Subcutaneous adipose tissue (tissue), 4 donors: ENCODE measurements around the gene USP20. TPM values are rescaled to one million over a fixed set of nuclear protein-coding genes. Genes with fewer than 3 reads are reported as not detected.

ENCODE experiments used
- total RNA-seq, 4 donors: library from RNA; depleted of rRNA; stranded (reverse); fragments of >200 nt; gene quantifications; one replicate each; pipeline ENCODE4 v1.1.0, GENCODE V29; 2016
- TF ChIP-seq, protein P1 (sequence below): fragments of 450-650 bp; IDR thresholded peaks from one replicate; pipeline ENCODE4 v1.5.1; 2016; ENCODE audit warnings: low read depth, mild to moderate bottlenecking, control low read depth, antibody characterized with exemption, moderate library complexity

USP20 gene
- total RNA-seq, 4 donors from 2014 or later = 12.1 to 23.7 (median 19.8) TPM

DNA sequence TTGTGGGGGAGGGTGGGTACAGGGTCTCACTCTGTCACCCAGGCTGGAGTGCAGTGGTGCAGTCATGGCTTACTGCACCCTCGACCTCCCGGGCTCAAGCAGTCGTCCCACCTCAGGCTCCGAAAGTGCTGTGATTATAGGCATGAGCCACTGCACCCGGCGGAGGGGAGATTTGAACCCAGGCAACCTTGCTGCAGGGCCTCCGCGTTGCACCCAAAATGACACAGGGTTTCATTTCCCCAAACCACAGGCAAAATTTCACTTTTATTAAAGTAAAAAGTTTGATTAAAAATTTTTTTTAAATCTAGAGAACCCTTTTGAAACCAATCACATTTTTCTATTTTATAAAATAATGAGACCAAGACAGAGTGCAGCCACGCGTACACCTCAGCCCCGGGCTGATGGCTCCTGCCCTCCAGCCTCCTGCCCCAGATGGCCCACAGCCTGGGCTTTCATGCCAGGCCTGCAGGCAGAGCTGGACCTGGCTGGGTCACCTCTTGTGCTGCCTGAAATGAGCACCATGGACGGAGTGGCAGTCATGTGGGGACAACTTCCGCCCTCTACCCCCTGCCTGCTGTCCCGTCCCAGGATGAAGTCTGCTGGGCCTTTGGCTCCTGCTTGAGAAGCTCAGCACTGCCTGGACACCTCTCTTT is 30.5 kb downstream of the USP20 start:
- TF ChIP-seq, protein P1, sequence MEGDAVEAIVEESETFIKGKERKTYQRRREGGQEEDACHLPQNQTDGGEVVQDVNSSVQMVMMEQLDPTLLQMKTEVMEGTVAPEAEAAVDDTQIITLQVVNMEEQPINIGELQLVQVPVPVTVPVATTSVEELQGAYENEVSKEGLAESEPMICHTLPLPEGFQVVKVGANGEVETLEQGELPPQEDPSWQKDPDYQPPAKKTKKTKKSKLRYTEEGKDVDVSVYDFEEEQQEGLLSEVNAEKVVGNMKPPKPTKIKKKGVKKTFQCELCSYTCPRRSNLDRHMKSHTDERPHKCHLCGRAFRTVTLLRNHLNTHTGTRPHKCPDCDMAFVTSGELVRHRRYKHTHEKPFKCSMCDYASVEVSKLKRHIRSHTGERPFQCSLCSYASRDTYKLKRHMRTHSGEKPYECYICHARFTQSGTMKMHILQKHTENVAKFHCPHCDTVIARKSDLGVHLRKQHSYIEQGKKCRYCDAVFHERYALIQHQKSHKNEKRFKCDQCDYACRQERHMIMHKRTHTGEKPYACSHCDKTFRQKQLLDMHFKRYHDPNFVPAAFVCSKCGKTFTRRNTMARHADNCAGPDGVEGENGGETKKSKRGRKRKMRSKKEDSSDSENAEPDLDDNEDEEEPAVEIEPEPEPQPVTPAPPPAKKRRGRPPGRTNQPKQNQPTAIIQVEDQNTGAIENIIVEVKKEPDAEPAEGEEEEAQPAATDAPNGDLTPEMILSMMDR = no peak

DNA sequence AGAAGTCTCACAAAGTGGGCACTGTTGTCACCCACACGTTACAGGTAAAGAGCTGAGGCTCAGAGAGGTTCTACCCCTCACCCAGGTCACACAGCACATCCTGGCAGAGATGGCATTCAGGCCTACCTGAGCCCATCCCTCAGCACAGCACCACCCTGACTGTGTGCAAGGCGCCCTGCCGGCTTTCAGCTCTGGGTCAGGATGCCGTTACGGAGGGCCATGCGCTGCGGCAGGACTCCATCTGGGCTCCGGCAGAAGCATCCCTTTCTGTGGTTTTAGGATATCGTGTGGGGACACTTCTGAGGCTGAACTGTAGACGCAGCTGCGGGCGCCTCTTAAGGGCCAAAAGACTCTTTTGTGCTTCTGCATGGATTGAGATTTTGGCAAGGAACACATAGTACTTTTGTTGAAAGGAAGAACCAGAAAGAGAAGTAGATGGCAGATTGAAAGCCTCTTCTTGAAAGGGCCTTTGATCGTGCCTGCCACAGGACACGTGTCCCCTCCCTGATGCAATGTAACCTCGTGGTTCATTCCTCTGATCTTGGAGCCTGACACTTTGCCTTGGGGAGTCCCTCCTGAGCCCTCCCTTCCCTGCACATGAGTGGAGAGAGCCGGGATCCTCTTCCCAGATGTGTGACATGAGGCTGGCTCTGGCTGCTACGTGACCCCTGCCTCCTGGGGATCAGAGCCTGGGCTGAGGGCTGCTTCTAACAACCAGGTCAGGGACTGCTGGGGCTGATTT is 31.3 kb downstream of the USP20 start:
- TF ChIP-seq, protein P1 = no peak

DNA sequence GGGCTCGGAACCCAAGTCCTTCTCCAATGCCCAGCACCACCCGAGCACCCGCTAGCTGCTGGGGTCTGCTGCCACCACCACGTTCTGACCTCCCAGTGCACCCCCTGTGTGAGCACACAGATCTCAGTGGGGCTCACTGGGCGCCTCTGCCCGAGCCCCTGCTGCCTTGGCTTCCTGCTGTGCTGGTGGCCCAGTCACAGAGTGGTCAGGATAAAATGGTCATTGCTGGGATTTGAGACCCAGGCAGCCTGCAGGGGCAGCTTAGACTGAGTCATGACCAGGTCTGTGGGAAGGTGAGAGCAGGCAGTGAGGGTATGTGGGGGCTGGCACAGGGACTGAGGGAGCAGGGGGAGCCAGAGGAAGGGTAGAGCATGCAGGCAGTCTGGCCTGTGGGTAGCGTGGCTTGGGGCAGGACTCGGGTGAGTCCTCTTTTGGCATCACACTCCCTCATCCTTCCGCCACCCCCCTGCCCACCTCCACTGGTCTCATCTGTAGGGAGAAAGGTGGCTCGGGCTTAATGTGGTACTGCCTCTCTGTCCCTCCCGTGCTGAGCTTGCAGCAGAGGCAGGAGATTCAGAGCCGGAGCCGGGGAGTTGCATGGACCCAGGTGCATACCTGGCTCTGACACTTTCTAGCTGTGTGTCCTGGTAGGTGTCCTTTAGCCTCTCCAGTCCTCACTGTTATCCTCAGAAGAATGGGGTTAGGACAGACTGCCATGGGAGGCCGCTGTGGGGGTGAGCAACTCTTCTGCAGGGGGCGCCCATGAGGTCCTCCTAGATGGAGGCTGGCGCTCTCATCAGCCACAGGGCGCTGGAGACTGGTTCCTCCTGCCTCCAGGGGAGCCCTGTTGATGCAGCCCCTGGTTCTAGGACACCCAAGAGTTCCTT is 32.1 kb downstream of the USP20 start:
- TF ChIP-seq, protein P1 = no peak

DNA sequence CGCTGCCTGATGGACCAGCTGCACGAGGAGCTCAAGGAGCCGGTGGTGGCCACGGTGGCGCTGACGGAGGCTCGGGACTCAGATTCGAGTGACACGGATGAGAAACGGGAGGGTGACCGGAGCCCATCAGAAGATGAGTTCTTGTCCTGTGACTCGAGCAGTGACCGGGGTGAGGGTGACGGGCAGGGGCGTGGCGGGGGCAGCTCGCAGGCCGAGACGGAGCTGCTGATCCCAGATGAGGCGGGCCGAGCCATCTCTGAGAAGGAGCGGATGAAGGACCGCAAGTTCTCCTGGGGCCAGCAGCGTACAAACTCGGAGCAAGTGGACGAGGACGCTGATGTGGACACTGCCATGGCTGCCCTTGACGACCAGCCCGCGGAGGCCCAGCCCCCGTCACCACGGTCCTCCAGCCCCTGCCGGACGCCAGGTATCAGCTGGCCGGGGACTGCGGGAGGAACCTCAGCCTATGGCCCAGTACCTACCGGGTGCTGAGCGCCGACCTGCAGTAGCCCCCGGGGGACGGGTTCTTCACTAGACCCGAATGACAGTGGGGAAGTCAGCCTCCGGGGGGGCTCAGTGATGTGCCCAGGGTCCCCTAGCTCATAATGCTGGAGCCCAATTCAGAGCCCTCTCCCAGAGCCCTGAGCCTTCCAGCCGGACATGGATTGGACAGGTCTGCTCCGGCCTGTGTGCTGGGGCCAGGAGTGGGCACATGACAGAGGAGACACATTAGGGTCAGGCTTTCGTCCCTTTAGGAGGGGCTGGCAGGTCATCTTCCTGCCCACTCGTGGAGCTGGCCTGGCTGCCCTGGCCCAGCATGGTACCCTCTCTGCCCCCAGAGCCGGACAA is 33.0 kb downstream of the USP20 start:
- TF ChIP-seq, protein P1 = no peak

DNA sequence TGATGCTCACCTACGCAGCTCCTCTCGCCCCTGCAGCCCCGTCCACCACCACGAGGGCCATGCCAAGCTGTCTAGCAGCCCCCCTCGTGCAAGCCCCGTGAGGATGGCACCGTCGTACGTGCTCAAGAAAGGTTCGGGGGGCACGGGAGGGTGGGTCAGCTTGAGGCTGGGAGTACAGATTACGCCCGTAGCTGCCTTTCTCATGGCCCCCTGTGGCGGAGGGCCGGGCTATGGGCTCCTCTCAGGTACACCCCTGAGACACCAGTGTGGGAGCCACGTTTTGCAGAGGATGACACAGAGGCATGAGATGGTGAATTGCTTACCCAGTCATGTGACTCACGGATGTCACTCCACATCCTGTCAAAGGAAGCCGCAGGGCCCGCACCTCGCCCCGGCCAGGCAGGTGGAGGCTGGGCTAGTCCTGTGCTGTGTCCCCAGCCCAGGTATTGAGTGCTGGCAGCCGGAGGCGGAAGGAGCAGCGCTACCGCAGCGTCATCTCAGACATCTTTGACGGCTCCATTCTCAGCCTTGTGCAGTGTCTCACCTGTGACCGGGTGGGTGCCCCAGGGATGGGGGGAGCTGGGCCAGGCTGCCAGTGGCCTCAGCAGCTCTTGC is 33.7 kb downstream of the USP20 start:
- TF ChIP-seq, protein P1 = no peak

DNA sequence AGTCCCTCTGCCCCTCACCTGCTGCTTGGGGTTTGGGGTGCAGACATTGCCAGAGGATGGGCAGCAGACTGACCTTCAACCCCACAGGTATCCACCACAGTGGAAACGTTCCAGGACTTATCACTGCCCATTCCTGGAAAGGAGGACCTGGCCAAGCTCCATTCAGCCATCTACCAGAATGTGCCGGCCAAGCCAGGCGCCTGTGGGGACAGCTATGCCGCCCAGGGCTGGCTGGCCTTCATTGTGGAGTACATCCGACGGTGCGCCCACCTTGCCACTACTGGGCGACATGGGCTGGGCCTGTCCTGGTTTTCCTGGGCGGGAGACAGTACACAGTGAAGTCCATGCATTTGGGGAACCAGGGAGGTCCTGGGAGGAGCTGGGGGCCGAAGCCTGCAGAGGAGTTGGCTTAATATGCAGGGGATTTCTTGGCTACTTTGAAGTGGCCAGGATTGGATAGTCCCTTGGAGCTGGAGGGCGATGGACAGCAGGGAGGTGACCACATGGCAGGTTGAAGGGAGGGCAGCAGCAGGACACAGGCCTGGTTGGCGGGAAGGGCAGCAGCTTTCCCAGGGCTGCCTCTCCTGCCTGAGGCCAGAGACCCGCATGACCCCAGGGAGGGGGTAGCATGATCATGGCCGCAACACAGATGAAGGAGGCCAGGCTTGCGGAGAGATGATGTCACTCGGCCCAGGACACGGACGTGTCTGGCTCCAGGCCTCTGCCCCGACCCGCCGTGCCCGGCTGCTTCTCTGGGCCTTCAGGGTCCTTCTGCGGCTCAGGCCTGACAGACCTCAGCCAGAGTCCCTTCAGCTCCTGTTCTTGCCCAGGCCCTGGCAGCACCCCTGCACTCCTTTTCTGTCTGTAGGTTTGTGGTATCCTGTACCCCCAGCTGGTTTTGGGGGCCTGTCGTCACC is 34.6 kb downstream of the USP20 start:
- TF ChIP-seq, protein P1 = no peak
